GM12874 (cell line): Measurements from ENCODE around the gene WDR1.
A peak's percentile ranks its signal among the peaks of the same experiment; 100 is the strongest.

Experiments
- TF ChIP-seq, protein P1 (sequence below): IDR thresholded peaks from 2 replicates; pipeline ENCODE4 v1.5.1; 2011; ENCODE audit warnings: low read depth, mild to moderate bottlenecking, control low read depth, low read length, moderate library complexity; ENCODE audit not compliant: insufficient read depth

Gene WDR1

DNA sequence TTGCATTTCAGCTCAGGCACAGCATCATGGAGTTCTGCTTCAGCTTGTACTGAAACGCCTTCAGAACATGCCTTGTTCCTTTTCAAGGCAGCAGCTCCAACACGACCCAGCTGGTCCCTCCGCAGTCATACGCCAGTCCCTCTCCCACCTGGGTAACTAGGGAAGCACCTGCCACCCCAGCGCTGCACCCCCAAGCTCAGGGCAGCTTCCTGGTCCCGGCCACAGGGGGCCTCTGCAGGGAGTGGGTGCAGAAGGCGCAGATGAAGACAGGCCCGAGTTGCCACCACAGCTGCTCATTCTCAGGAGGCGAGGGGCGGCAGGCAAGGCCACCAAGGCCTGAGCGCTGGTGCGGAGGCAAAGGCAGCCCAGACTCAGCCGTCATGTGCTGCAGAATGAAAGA is 21.8 kb downstream of the WDR1 start:
- TF ChIP-seq, protein P1, sequence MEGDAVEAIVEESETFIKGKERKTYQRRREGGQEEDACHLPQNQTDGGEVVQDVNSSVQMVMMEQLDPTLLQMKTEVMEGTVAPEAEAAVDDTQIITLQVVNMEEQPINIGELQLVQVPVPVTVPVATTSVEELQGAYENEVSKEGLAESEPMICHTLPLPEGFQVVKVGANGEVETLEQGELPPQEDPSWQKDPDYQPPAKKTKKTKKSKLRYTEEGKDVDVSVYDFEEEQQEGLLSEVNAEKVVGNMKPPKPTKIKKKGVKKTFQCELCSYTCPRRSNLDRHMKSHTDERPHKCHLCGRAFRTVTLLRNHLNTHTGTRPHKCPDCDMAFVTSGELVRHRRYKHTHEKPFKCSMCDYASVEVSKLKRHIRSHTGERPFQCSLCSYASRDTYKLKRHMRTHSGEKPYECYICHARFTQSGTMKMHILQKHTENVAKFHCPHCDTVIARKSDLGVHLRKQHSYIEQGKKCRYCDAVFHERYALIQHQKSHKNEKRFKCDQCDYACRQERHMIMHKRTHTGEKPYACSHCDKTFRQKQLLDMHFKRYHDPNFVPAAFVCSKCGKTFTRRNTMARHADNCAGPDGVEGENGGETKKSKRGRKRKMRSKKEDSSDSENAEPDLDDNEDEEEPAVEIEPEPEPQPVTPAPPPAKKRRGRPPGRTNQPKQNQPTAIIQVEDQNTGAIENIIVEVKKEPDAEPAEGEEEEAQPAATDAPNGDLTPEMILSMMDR, result no peak

DNA sequence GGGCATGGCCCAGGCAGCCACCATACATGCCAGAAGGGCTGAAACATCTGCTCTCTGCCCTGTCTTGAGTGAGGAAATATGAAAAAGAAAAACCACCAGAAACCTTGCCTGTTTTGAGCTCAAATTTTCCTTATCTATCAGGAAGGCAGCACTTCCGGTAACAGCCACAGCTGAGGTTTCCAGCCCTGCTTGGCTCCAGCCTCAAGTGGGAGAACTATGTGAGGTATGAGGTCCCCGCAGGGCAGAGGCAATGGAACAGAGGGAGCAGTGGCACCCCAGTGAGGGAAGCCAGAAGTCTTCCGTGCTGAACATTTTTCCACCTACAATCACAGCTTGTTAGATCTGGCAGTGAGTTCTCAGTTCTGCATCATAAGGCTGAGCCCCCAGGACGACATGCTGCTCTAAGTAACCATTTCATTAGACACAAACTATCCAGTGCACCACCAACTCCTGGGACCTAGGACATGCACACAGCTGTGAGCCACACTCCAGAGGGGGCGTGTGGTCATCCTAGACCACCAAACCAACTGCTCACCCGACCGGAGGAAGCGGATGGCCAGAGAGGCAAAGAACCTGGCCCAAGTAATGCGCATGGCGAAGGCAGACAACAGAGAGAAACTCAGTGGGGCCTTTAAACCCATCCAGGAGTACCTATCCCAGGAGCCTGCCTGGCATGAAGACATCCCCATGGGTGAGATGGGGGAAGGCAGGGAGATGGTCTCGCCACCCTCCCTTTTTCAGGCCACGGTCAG is 22.6 kb downstream of the WDR1 start:
- TF ChIP-seq, protein P1, result no peak

DNA sequence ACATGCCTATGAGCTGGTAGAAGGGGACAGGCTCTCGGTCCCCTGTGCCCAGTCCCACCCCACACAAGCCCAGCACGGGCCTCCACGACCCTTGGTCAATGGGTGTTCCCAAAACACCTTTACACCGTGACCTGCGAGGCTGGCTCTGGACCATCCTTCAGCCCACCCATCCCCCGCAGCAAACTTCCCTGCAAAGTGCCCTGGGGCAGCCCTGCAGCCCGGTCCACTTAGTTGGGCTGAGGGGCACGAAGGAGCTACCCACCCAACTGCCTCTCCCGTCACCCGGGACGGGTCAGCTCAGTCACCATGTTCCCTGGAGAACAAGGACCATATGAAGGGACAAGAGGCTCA is 23.4 kb downstream of the WDR1 start:
- TF ChIP-seq, protein P1, result no peak

DNA sequence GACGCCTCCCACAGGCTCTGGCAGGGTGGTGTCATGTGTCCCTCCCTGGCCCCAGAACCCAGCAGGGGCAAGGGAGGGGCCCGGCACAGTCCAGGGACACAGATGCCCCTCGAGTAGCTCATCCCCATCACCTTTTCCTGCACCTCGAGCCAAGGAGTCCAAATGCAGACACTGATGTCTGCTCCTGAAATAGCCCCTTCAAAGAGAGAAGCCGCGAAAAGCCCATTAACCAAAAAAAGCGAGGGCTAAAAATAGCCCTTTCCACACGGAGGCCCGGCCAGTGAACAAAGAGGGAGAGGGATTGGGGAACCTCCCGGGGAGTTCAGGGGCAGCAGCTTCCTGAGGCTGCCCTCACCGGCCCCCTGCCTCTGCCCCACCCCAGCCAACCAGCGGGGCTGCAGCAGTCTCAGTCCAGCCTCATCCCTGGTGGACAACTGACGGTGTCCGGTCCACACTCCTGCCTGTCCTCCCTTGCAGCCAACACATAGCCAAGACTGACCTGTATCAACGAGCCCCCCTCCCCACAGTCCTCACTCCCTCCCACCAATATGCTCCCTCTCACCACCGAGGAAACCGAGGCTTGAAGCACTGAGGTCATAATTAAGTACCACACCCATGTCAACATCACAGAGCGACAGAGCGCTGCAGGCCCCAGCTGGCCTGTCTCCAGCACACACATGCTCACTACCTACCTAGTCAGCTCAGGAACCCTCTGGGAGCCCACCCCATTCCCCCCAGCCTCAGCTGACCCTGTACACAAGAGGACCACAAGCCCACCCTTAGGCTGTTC is 23.9 kb downstream of the WDR1 start:
- TF ChIP-seq, protein P1, result no peak

DNA sequence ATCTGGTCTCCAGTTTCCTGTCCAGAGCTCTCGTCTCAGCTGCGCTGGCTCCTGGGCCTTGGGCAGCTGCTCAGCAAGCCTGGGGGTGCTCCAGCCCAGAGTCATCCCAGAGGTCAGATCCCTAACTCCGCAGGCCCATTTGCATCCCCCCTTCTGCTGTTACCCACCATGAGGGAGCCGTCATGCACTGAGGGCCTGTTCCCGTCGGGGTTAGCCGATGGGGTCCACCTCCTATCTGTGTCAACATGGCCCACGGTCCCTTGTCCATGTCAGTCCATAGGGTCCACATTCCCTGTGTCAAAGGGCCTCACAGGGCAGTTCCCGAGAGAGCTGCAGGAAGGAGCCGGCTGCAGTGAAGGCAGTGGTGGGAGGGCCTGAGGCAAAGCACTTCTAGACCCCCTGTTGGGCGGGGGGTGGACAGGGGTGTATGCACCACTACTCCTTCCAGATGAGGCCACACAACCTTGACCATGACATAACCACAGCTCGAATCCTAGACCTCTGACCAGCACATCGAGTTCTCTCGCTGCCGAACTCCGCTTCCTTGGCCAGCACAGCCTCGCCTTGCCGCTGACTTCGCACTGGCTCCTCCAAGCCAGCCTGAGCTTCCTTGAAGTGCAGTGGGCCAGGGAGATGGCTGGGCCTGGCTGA is 24.9 kb downstream of the WDR1 start:
- TF ChIP-seq, protein P1, result no peak

DNA sequence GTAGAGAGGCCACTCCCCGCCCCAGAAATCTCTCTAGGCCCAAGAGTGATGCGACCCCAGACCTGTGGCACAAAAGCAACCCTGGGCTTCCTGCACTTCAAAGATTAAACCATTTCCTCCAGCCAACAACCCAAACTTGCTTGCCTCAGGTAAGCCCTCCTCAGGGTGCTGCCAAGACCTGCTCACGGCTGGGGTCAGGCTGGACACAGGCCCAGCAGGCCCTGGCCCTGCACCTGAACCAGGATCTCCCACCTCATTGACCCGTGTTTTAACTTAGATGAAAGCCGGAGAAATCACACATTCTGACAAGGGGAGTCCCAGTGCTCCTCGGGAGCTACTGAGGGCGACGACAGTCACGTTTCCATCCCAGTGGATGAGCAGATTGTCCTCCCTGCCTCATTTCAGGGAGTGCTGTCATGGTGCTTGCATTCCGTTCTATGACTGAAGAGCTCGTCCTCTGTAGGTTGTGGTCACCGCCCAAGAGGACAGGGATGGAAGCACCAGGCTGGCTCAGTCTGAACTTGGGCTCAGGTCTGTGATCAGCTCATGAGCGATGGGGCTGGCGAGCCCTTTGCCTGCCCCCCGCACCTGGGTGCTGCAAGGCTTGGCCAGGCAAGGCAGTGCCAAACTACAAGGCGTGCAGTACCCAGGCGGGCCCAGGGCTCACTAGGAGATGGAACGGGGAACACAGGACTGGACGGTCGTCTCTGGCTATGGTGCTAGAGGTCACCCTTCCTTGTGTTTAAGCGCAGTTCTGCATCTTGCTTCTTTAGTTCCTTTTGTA is 25.9 kb downstream of the WDR1 start:
- TF ChIP-seq, protein P1, result no peak

DNA sequence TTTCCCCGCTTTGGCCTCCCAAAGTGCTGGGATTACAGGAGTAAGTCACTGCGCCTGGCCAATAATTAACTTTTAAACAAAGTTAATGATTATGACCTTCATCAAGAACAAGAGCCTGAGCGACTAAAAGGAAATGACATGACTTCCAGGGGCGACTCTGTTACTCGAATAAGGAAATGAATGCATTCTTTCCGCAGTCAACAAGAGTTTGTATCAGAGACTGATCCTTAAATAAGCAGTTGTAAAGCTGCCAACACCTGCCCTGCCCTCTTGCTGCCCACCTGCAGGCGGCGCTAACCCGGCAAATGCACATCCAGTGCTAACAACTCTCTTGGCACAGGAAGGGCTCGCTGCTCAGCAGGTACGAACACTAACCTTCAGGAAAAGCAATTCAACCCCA is 27.3 kb downstream of the WDR1 start:
- TF ChIP-seq, protein P1, result peak; percentile 38; the same call in 1 of the 2 replicates
